Endothelial cell of umbilical vein (primary cell): Measurements from ENCODE around the gene AK4.

Experiments used
- EZH2 ChIP-seq: IDR thresholded peaks from 2 replicates; pipeline ENCODE4 v1.6.1; 2012; ENCODE audit warnings: borderline replicate concordance, low read depth, mild to moderate bottlenecking, moderate library complexity, low read length, inconsistent platforms; ENCODE audit not compliant: severe bottlenecking
- FOS ChIP-seq: IDR thresholded peaks from 2 replicates; pipeline ENCODE4 v1.6.1; 2011; ENCODE audit warnings: mild to moderate bottlenecking, low read length, moderate library complexity, borderline replicate concordance; ENCODE audit not compliant: insufficient read depth
- POLR2A ChIP-seq: IDR thresholded peaks from 2 replicates; pipeline ENCODE4 v1.6.1; 2012; ENCODE audit warnings: low read depth, mild to moderate bottlenecking, control low read depth, low read length
- POLR2AphosphoS5 ChIP-seq: IDR thresholded peaks from 2 replicates; pipeline ENCODE4 v1.6.1; 2012; ENCODE audit warnings: low read depth, mild to moderate bottlenecking, control low read depth, low read length, moderate library complexity; ENCODE audit not compliant: insufficient read depth
- TF ChIP-seq, protein P1 (sequence below), 2 donors: IDR thresholded peaks; 1 replicate in 1 of 2; 2 replicates in 1 of 2; pipeline ENCODE4 v1.5.1; 2011; ENCODE audit warnings: low read length in 2 of 2, mild to moderate bottlenecking in 2 of 2, moderate library complexity in 2 of 2, control low read depth in 1 of 2, inconsistent platforms in 1 of 2, low read depth in 1 of 2; ENCODE audit not compliant: insufficient read depth in 1 of 2; ENCODE audit errors: extremely low read depth in 1 of 2
- TF ChIP-seq, protein P2 (sequence below): IDR thresholded peaks from 2 replicates; pipeline ENCODE4 v1.6.1; 2011; ENCODE audit not compliant: insufficient read depth, insufficient read length

DNA sequence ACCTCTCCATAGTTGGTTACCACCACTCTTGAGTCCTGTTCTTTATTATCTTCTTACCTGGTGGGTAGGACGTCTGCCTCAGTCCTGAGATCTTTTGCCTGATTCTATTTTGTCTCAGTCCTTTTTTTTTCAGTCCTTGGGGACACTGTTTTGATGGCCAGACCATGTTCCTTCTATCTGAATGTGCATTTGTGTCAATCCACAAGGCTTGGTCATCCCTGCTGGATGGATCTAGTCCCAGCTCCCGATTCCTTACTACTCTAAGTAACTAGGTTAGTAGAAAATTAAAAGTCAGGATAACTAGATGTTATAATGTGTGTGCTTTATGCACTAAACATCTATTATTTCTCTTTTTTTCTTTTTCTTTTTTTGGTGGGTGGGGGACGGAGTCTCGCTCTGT lies 28.1 kb upstream of the AK4 start:
- no peak for TF ChIP-seq POLR2AphosphoS5
- TF ChIP-seq POLR2A, result no peak
- TF ChIP-seq, protein P1, sequence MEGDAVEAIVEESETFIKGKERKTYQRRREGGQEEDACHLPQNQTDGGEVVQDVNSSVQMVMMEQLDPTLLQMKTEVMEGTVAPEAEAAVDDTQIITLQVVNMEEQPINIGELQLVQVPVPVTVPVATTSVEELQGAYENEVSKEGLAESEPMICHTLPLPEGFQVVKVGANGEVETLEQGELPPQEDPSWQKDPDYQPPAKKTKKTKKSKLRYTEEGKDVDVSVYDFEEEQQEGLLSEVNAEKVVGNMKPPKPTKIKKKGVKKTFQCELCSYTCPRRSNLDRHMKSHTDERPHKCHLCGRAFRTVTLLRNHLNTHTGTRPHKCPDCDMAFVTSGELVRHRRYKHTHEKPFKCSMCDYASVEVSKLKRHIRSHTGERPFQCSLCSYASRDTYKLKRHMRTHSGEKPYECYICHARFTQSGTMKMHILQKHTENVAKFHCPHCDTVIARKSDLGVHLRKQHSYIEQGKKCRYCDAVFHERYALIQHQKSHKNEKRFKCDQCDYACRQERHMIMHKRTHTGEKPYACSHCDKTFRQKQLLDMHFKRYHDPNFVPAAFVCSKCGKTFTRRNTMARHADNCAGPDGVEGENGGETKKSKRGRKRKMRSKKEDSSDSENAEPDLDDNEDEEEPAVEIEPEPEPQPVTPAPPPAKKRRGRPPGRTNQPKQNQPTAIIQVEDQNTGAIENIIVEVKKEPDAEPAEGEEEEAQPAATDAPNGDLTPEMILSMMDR (IDR thresholded peaks at IDR 0.05; ENCODE audit: extremely low read depth in 1 of 2, insufficient read depth in 1 of 2, low read depth in 1 of 2, low read length in 2 of 2), result no peak
- TF ChIP-seq EZH2, result no peak
- TF ChIP-seq FOS, result no peak
- TF ChIP-seq, protein P2, sequence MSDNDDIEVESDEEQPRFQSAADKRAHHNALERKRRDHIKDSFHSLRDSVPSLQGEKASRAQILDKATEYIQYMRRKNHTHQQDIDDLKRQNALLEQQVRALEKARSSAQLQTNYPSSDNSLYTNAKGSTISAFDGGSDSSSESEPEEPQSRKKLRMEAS, result no peak
